GM12892 (cell line): ENCODE measurements around the gene CNN1.
A peak's percentile ranks its signal among the peaks of the same experiment; 100 is the strongest.
"Not testable (repeated sequence)": the region's sequence is repeated elsewhere in the genome, so short reads cannot be mapped to it uniquely, and the experiment has no call there.

ENCODE experiments used
- DNase-seq: peaks from one replicate; pipeline ENCODE4 v3.0.0; 2011; ENCODE audit not compliant: insufficient read length
- FAIRE-seq: peaks from 2 replicates; lab custom pipeline; 2011; peaks lifted over from hg19 to GRCh38; lab: Jason Lieb, UNC
- POLR2A ChIP-seq: IDR thresholded peaks from 2 replicates; pipeline ENCODE4 v1.6.1; 2011; ENCODE audit warnings: low read depth, low read length, control low read depth
- POLR2AphosphoS5 ChIP-seq: IDR thresholded peaks from 2 replicates; pipeline ENCODE4 v1.6.1; 2011; ENCODE audit warnings: low read depth, low read length, control low read depth
- TAF1 ChIP-seq: IDR thresholded peaks from 2 replicates; pipeline ENCODE4 v1.6.1; 2011; ENCODE audit warnings: low read depth, mild to moderate bottlenecking, control low read depth, low read length, borderline replicate concordance

Gene CNN1

DNA sequence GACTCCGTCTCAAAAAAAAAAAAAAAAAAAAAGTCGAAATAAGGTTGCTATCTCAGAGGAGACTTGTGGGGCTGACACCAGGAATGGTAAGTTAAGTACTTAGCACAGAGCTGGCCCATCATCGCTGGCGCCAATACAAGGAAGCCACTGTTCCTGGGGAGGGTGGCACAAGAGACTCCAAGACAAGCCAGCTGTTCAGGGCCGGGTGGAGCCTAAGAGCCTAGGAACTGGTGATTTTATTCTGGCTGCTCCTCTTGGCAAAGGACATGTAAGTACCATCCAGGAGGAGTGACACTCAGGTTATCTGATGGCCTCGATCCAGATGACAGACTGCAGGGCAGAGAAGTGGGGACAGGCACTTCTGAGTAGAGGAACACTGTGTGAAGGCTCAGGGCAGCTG lies 16.6 kb downstream of the CNN1 start:
- FAIRE-seq (no peak), DNase-seq (no peak)
- TF ChIP-seq POLR2A (no peak), TAF1 (no peak), POLR2AphosphoS5 (no peak)

- FAIRE-seq (no peak), DNase-seq (no peak)
- TF ChIP-seq POLR2AphosphoS5: no peak
Measured at GRCh38 chr19:11556634-11557420, 18.2 kb downstream of the CNN1 start.

DNA sequence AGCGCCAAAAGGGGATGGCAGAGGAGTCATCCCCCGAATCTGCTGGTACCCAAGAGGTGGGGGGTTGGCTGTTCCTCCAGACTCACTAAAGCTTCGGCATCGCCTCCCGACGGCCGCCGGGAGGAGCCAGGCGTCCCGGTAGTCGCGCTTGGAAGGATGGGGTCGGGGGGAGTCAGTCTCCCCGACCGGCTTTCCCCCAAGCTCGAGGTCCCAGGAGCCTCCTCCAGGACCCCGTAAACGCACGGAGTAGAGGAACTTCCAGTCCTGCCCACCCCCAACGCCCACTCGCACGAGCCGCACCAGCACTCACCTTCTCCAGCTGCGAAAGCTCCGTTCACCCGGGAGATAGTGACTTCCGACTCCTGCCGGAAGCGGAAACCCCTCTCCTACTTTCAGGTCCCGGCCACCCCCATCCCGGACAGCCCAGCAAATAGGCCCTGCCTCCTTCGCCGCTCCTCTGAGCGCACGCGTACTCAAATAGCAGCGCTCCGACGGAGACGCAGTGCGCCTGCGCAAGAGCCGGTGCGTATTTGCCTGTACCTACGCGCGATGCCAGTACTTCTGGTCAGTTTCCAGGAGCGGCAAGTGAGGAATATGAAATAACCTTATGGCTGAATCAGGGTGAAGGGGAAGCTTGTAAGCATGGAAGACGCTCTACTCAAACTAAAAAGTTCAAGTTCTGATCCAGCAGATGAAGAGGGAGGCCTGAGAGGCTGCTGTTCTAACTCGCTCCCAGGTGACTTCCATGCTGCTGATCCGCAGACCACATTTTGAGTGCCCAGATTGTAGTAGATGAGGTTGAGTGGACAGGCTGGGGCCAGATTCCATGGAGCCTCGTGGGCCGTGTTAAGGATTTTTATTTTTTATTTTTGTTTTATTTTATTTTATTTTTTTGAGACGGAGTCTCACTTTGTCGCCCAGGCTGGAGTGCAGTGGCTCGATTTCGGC lies 20.5 kb downstream of the CNN1 start, which contains the start of gene ELOF1:
Gene ELOF1, minus strand, starts transcription at position 350 of the 948 bp plus-strand sequence. CDS start 4,883 bp downstream, outside the sequence.
- DNase-seq (peak; percentile 96), FAIRE-seq (peak; percentile 88)
- TF ChIP-seq POLR2AphosphoS5 (peak; percentile 88), POLR2A (peak; percentile 86), TAF1 (peak; percentile 50; the same call in 1 of the 2 replicates)

GRCh38 chr19:11560404-11561051 lies 21.9 kb downstream of the CNN1 start:
- DNase-seq (peak; percentile 46), FAIRE-seq (peak; percentile 56)
- TF ChIP-seq POLR2AphosphoS5 (0 out of 2 replicates have a peak, but pooled peaks have one; percentile 10), POLR2A (no peak), TAF1 (no peak)

DNA sequence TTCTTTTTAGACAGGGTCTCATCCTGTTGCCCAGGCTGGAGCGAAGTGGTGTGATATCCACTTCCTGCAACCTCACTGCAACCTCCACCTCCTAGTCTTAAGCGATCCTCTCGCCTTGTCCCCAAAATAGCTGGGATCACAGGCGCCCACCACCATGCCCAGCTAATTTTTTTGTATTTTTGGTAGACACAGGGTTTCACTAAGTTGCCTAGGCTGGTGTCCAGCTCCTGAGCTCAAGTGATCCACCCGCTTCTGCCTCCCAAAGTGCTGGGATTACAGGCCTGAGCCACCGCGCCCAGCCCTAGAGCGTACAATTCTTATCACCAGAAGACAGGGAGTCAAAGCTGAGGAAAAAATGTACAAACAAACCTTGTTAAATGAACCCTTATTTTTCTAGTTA lies 24.9 kb downstream of the CNN1 start:
- DNase-seq (no peak), FAIRE-seq (no peak)
- TF ChIP-seq POLR2A (no peak), POLR2AphosphoS5 (no peak), TAF1 (no peak)

DNA sequence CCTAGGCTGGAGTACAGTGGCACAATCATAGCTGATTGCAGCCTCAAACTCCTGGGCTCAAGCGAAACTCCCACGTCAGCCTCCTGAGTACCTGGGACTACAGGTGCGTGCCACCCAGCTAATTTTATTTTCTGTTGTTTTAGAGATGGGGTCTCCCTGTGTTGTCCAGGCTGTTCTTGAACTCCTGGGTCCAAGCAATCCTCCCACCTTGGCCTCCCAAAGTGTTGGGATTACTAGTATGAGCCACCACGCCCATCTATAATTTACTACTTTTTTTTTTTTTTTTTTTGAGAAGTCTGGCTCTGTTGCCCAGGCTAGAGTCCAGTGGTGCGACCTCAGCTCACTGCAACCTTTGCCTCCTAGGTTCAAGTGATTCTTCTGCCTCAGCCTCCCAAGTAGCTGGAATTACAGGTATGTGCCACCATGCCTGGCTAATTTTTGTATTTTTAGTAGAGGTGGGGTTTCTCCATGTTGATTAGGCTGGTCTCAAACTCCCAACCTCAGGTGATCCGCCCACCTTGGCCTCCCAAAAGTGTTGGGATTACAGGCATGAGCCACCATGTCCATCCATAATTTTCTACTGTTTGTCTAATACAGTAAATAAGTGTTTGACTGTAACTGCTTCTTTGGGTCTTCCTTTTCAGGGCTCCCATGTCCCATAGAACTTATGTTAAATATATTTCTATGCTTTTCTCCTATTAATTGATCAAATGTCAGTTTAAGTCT lies 25.6 kb downstream of the CNN1 start:
- not testable (repeated sequence) for FAIRE-seq

DNA sequence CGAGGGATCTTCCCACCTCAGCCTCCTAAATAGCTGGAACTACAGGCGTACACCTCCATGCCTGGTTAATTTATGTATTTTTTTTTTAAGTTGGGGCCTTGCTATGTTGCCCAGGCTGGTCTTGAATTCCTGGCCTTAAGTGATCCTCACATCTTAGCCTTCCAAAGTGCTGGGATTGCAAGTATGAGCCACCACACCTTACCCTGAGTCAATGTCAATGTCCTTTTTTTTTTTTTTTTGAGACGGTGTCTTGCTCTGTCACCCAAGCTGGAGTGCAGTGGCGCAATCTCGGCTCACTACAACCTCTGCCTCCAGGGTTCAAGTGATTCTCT lies 27.0 kb downstream of the CNN1 start:
- DNase-seq, FAIRE-seq: not testable (repeated sequence)

More for the DNA sequence above, 25.6 kb downstream of the CNN1 start:
- DNase-seq: not testable (repeated sequence)

- TF ChIP-seq POLR2A (no peak), TAF1 (no peak), POLR2AphosphoS5 (no peak)
- DNase-seq: no peak
- no peak for FAIRE-seq
Measured at GRCh38 chr19:11566164-11566563, 27.5 kb downstream of the CNN1 start.

- peak; percentile 4 for DNase-seq
- TF ChIP-seq POLR2A: no peak
- FAIRE-seq: no peak
Measured at GRCh38 chr19:11570039-11570462, 31.4 kb downstream of the CNN1 start.

DNA sequence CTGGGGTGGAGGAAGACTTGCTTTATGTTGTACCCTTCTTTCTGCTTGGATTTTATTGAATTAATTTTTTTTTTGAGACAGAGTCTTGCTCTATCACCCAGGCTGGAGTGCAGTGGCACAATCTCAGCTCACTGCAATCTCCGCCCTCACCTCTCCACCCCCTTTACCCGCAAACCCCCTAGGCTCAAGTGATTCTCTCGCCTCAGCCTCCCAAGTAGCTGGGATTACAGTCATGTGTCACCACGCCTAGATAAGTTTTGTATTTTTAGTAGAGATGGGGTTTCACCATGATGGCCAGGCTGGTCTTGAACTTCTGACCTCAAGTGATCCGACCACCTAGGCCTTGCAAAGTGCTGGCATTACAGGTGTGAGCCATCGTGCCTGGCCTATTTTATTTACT lies 34.7 kb downstream of the CNN1 start:
- not testable (repeated sequence) for FAIRE-seq, DNase-seq

GRCh38 chr19:11573763-11574162 lies 35.1 kb downstream of the CNN1 start:
- FAIRE-seq, DNase-seq: not testable (repeated sequence)
